HEK293T (cell line): ENCODE results near the gene COL17A1.

Source experiments
- CTCF ChIA-PET: fragments of 350-600 bp; formaldehyde crosslinking; extraction: SDS; loops from one replicate; lab custom pipeline; 2021; ENCODE audit warnings: antibody characterized with exemption, inconsistent platforms; lab: Yijun Ruan, JAX
- POLR2A ChIA-PET: fragments of 350-600 bp; formaldehyde crosslinking; extraction: SDS; loops from one replicate; lab custom pipeline; 2020; ENCODE audit warnings: antibody characterized with exemption, inconsistent platforms; lab: Yijun Ruan, JAX
- DNase-seq: peaks from one replicate; pipeline ENCODE4 v3.0.0; 2012; ENCODE audit warnings: mixed read lengths; ENCODE audit errors: extremely low spot score
- ARNT ChIP-seq: fragments of 450-650 bp; IDR thresholded peaks from 2 replicates; pipeline ENCODE4 v1.6.1; 2017; ENCODE audit warnings: mild to moderate bottlenecking
- BHLHE40 ChIP-seq: fragments of 450-650 bp; IDR thresholded peaks from 2 replicates; pipeline ENCODE4 v1.6.1; 2016; ENCODE audit warnings: mild to moderate bottlenecking, moderate library complexity, borderline replicate concordance
- CTBP1 ChIP-seq: fragments of 450-650 bp; IDR thresholded peaks from 2 replicates; pipeline ENCODE4 v1.6.1; 2016; ENCODE audit warnings: borderline replicate concordance
- ELF4 ChIP-seq: fragments of 450-650 bp; IDR thresholded peaks from 2 replicates; pipeline ENCODE4 v1.6.1; 2017; ENCODE audit warnings: antibody characterized with exemption
- FOXA1 ChIP-seq: fragments of 450-650 bp; IDR thresholded peaks from 2 replicates; pipeline ENCODE4 v1.6.1; 2016; ENCODE audit warnings: mild to moderate bottlenecking
- FOXK2 ChIP-seq: fragments of 450-650 bp; IDR thresholded peaks from 2 replicates; pipeline ENCODE4 v1.6.1; 2016; ENCODE audit warnings: mild to moderate bottlenecking
- FOXM1 ChIP-seq: fragments of 450-650 bp; IDR thresholded peaks from 2 replicates; pipeline ENCODE4 v1.6.1; 2017; ENCODE audit warnings: mild to moderate bottlenecking, borderline replicate concordance
- HDGF ChIP-seq: fragments of 450-650 bp; IDR thresholded peaks from 2 replicates; pipeline ENCODE4 v1.6.1; 2017; ENCODE audit warnings: antibody characterized with exemption, borderline replicate concordance
- L3MBTL2 ChIP-seq: fragments of 450-650 bp; conservative IDR thresholded peaks from 2 replicates; pipeline ENCODE4 v1.6.1; 2016; ENCODE audit warnings: mild to moderate bottlenecking
- LEF1 ChIP-seq: fragments of 450-650 bp; IDR thresholded peaks from 2 replicates; pipeline ENCODE4 v1.6.1; 2017; ENCODE audit warnings: mild to moderate bottlenecking, borderline replicate concordance
- NFRKB ChIP-seq: fragments of 450-650 bp; IDR thresholded peaks from 2 replicates; pipeline ENCODE4 v1.6.1; 2016; ENCODE audit warnings: mild to moderate bottlenecking, moderate library complexity
- PKNOX1 ChIP-seq: fragments of 450-650 bp; IDR thresholded peaks from 2 replicates; pipeline ENCODE4 v1.6.1; 2016
- SP1 ChIP-seq: fragments of 450-650 bp; IDR thresholded peaks from 2 replicates; pipeline ENCODE4 v1.6.1; 2017
- SUZ12 ChIP-seq: fragments of 450-650 bp; IDR thresholded peaks from 2 replicates; pipeline ENCODE4 v1.6.1; 2016; ENCODE audit warnings: mild to moderate bottlenecking
- TARDBP ChIP-seq: fragments of 450-650 bp; IDR thresholded peaks from 2 replicates; pipeline ENCODE4 v1.6.1; 2016
- ZNF384 ChIP-seq: fragments of 450-650 bp; IDR thresholded peaks from 2 replicates; pipeline ENCODE4 v1.6.1; 2016

Gene COL17A1

DNA sequence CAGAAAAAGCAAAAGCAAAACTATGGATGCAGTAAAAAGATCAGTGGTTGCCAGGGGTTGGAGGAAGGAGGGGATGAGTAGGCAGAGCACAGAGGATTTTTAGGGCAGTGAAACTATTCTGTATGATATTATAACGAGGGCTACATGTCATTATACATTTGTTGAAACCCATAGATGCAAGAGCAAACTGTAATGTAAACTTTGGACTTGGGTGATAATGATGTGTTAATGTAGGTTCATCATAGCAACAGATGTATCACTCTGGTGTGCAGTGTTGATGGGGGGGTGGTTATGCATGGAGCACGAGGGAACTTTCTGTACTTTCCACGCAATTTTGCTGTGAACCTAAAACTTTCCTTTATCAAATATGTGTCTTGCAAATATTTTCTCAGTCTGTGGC is 95.6 kb downstream of the COL17A1 start:
- TF ChIP-seq L3MBTL2 (no peak), NFRKB (no peak), SUZ12 (no peak), ARNT (no peak), ZNF384 (no peak), FOXM1 (no peak), PKNOX1 (no peak), BHLHE40 (no peak), FOXA1 (no peak), TARDBP (no peak), CTBP1 (no peak), HDGF (no peak), ELF4 (no peak), FOXK2 (no peak), SP1 (no peak), LEF1 (no peak)
- ChIA-PET POLR2A (no interaction called here), CTCF (interaction anchor here (0.9 kb wide), 1 partner anchor 102 kb away, joined by 5 read pairs; no protein-coding TSS in a partner anchor)
- no peak for DNase-seq

GRCh38 chr10:103986360-103986759 is 99.3 kb downstream of the COL17A1 start:
- POLR2A ChIA-PET = interaction anchor here (0.6 to 1.4 kb wide), 4 partner anchors 48 to 135 kb away, joined by 3 to 4 read pairs (median 3); partner anchors contain the start of gene SFR1
- CTCF ChIA-PET = no interaction called here
- DNase-seq = no peak
- TF ChIP-seq LEF1 (no peak), ELF4 (no peak), NFRKB (no peak), ZNF384 (no peak), FOXA1 (no peak), SUZ12 (no peak), PKNOX1 (no peak), ARNT (no peak), L3MBTL2 (no peak), SP1 (no peak), TARDBP (no peak), HDGF (no peak), CTBP1 (no peak), FOXK2 (no peak), FOXM1 (no peak), BHLHE40 (no peak)

DNA sequence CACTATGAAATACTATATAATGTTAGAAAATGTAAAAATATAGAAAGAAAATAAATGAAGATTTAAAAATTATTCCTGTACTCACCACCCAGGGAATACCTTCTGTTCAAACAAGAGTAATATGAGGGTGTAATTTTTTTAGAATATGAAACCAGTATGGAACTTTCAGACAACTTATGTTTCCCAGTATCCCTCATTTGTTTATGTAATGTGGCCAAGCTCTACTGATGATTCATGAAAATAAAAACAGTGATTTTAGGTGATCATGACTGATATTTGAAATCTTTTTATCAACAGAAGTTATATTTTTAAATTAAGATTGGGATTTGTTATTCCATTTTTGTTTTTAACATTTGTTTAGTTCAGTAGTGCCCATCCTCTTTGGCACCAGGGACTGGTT is 100.0 kb downstream of the COL17A1 start:
- TF ChIP-seq PKNOX1 (no peak), ZNF384 (no peak), FOXK2 (no peak), FOXM1 (no peak), TARDBP (no peak), HDGF (no peak), ELF4 (no peak), L3MBTL2 (no peak), NFRKB (no peak), ARNT (no peak), SP1 (no peak), LEF1 (no peak), CTBP1 (no peak), FOXA1 (no peak), SUZ12 (no peak)
- CTCF ChIA-PET = no interaction called here
- no peak for DNase-seq
- POLR2A ChIA-PET = interaction anchor here (0.6 to 1.4 kb wide), 3 partner anchors 77 to 136 kb away, joined by 3 to 4 read pairs (median 3); partner anchors contain the start of gene SFR1

GRCh38 chr10:103983367-103983911 is 102.2 kb downstream of the COL17A1 start:
- no peak for DNase-seq
- CTCF ChIA-PET = interaction anchor here (0.6 to 1.1 kb wide), 3 partner anchors 29 to 139 kb away, joined by 3 read pairs; partner anchors contain the start of gene SFR1
- no peak for TF ChIP-seq ZNF384
- TF ChIP-seq FOXA1 = no peak
- no peak for TF ChIP-seq FOXK2
- TF ChIP-seq CTBP1 = no peak
- TF ChIP-seq PKNOX1 = no peak
- TF ChIP-seq HDGF = no peak
- TF ChIP-seq L3MBTL2 = no peak
- no peak for TF ChIP-seq SUZ12
- no peak for TF ChIP-seq LEF1
- TF ChIP-seq SP1 = no peak
- POLR2A ChIA-PET = interaction anchor here (0.9 kb wide), 1 partner anchor 138 kb away, joined by 4 read pairs; the partner anchor contains the start of gene SFR1

DNA sequence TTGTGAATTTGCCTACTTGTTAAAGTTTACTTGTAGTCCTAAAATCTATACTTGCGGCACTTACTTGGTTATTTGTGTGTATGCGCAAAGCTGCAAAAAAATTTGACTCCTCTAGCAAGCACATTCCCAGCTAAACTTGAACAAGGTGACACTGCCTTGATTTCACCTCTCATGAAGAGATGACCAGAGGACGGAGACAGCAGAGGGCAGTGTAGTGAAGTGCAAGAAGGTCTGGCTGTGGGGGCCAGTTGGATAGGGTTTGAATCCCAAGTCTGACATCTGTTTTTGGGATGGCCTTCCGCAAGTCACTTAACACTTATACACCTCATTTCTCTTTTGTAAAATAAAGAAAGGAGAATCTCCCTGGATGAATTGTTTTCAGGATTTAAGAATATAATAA is 103.0 kb downstream of the COL17A1 start:
- POLR2A ChIA-PET = interaction anchor here (0.9 kb wide), 1 partner anchor 139 kb away, joined by 4 read pairs; the partner anchor contains the start of gene SFR1
- peak; percentile 36 for DNase-seq
- CTCF ChIA-PET = interaction anchor here (0.6 to 1.1 kb wide), 2 partner anchors 30 to 87 kb away, joined by 3 read pairs; no protein-coding TSS in a partner anchor
- TF ChIP-seq CTBP1 = no peak
- no peak for TF ChIP-seq TARDBP
- no peak for TF ChIP-seq ELF4
- no peak for TF ChIP-seq SUZ12
- no peak for TF ChIP-seq L3MBTL2
- no peak for TF ChIP-seq FOXK2
- TF ChIP-seq ARNT = no peak
- no peak for TF ChIP-seq LEF1
- no peak for TF ChIP-seq ZNF384
- TF ChIP-seq PKNOX1 = no peak
